ENCODE results near the gene PTPRF. TPM values are rescaled to one million over a fixed set of nuclear protein-coding genes. Genes with fewer than 3 reads are reported as not detected.
"Not testable (repeated sequence)": the region's sequence is repeated elsewhere in the genome, so short reads cannot be mapped to it uniquely, and the experiment has no call there.

PTPRF gene
- total RNA-seq, 1 donor: under 0.01 TPM

DNA sequence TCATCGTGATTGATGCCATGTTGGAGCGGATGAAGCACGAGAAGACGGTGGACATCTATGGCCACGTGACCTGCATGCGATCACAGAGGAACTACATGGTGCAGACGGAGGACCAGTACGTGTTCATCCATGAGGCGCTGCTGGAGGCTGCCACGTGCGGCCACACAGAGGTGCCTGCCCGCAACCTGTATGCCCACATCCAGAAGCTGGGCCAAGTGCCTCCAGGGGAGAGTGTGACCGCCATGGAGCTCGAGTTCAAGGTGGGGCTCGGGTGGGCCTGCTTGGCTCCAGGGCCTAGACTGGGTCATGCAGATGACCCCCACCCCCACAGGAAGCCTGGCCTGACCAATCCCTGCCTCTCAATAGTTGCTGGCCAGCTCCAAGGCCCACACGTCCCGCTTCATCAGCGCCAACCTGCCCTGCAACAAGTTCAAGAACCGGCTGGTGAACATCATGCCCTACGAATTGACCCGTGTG is 88.7 kb downstream of the PTPRF start:
- Histone ChIP-seq H3K4me3 (ENCODE audit: low read length) (no peak overlapping the region), H3K4me1 (ENCODE audit: insufficient read depth, low read length) (no peaks in the 10 kb centered on the region), H3K9me3 (ENCODE audit: low read depth, low read length) (no peaks in the 10 kb centered on the region), H3K27me3 (ENCODE audit: insufficient read depth, low read length) (no peaks in the 10 kb centered on the region)

DNA sequence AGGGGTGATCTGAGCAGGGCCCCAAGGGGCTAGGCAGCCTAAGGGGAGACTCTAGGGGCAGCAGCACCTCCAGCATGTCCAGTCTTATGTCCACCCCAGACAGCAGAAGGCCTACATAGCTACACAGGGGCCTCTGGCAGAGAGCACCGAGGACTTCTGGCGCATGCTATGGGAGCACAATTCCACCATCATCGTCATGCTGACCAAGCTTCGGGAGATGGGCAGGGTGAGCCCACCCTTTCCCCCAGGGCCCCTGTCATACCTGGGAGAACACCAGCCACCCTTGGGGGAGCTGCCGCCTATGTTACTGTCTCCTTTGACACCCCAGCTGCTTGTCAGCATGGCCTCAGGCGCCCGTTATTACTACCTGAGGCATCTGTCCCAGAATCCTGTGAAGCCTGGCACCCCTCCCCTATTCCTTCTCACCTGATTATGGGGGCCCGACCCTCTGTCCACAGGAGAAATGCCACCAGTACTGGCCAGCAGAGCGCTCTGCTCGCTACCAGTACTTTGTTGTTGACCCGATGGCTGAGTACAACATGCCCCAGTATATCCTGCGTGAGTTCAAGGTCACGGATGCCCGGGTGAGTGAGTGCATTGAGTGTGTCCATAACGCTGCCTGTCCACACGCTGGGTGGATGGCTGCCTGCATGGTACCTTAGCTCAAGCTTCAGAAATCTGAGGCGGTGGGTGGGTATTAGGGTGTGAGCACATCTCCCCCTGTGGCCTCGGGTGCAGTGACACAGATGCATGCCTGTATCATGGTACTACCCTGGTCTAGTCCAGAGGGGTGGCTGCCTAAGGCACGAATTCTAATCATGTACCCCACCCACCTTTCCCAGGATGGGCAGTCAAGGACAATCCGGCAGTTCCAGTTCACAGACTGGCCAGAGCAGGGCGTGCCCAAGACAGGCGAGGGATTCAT is 89.6 kb downstream of the PTPRF start:
- no peaks in the 10 kb centered on the region for H3K27me3 ChIP-seq (ENCODE audit: insufficient read depth, low read length)
- no peaks in the 10 kb centered on the region for H3K9me3 ChIP-seq (ENCODE audit: low read depth, low read length)
- H3K4me3 ChIP-seq (ENCODE audit: low read length): no peak overlapping the region
- no peaks in the 10 kb centered on the region for H3K4me1 ChIP-seq (ENCODE audit: insufficient read depth, low read length)

DNA sequence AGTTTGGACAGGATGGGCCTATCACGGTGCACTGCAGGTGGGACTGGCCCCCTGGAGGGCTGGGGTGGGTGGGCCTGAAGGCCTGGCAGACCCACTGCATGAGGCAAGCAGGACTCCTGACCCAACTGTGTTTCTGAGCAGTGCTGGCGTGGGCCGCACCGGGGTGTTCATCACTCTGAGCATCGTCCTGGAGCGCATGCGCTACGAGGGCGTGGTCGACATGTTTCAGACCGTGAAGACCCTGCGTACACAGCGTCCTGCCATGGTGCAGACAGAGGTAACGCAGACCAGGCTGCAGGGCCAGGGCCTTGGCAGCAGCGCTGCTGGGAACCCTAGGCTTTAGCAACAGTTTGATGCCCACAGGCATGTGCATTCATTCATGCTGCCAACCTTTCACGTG is 90.3 kb downstream of the PTPRF start:
- no peaks in the 10 kb centered on the region for H3K27me3 ChIP-seq (ENCODE audit: insufficient read depth, low read length)
- no peaks in the 10 kb centered on the region for H3K9me3 ChIP-seq (ENCODE audit: low read depth, low read length)
- no peaks in the 10 kb centered on the region for H3K4me1 ChIP-seq (ENCODE audit: insufficient read depth, low read length)
- no peak overlapping the region for H3K4me3 ChIP-seq (ENCODE audit: low read length)

DNA sequence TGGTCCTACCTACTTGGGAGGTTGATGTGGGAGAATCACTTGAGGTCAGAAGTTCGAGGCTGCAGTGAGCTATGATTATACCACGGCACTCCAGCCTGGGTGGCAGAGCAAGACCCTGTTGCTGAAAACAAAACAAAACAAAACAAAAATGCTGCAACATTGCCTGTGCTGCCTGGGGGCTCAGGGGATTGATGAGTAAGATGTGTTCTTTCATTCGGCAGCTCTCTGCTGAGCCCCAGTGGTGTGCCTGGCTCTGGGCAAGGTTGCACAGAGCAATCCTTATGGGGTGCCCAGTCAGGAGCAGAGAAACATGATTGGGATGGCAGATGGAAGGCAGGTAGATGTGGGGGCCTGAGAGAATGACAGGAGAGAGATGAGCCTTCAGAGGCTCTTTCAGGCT is 90.7 kb downstream of the PTPRF start:
- Histone ChIP-seq H3K4me1 (ENCODE audit: insufficient read depth, low read length) (no peaks in the 10 kb centered on the region), H3K4me3 (ENCODE audit: low read length) (no peak overlapping the region), H3K9me3 (ENCODE audit: low read depth, low read length) (no peaks in the 10 kb centered on the region), H3K27me3 (ENCODE audit: insufficient read depth, low read length) (no peaks in the 10 kb centered on the region)

DNA sequence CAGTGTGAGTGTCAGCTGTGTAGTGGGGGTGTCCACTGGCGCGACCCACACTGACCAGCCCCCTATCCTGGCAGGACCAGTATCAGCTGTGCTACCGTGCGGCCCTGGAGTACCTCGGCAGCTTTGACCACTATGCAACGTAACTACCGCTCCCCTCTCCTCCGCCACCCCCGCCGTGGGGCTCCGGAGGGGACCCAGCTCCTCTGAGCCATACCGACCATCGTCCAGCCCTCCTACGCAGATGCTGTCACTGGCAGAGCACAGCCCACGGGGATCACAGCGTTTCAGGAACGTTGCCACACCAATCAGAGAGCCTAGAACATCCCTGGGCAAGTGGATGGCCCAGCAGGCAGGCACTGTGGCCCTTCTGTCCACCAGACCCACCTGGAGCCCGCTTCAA is 91.2 kb downstream of the PTPRF start:
- Histone ChIP-seq H3K9me3 (ENCODE audit: low read depth, low read length) (no peaks in the 10 kb centered on the region), H3K4me3 (ENCODE audit: low read length) (no peak overlapping the region), H3K27me3 (ENCODE audit: insufficient read depth, low read length) (no peaks in the 10 kb centered on the region), H3K4me1 (ENCODE audit: insufficient read depth, low read length) (no peaks in the 10 kb centered on the region)

DNA sequence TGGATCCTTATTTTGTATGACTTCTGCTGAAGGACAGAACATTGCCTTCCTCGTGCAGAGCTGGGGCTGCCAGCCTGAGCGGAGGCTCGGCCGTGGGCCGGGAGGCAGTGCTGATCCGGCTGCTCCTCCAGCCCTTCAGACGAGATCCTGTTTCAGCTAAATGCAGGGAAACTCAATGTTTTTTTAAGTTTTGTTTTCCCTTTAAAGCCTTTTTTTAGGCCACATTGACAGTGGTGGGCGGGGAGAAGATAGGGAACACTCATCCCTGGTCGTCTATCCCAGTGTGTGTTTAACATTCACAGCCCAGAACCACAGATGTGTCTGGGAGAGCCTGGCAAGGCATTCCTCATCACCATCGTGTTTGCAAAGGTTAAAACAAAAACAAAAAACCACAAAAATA is 91.8 kb downstream of the PTPRF start:
- no peaks in the 10 kb centered on the region for H3K4me1 ChIP-seq (ENCODE audit: insufficient read depth, low read length)
- no peaks in the 10 kb centered on the region for H3K9me3 ChIP-seq (ENCODE audit: low read depth, low read length)
- no peaks in the 10 kb centered on the region for H3K27me3 ChIP-seq (ENCODE audit: insufficient read depth, low read length)
- no peak overlapping the region for H3K4me3 ChIP-seq (ENCODE audit: low read length)

DNA sequence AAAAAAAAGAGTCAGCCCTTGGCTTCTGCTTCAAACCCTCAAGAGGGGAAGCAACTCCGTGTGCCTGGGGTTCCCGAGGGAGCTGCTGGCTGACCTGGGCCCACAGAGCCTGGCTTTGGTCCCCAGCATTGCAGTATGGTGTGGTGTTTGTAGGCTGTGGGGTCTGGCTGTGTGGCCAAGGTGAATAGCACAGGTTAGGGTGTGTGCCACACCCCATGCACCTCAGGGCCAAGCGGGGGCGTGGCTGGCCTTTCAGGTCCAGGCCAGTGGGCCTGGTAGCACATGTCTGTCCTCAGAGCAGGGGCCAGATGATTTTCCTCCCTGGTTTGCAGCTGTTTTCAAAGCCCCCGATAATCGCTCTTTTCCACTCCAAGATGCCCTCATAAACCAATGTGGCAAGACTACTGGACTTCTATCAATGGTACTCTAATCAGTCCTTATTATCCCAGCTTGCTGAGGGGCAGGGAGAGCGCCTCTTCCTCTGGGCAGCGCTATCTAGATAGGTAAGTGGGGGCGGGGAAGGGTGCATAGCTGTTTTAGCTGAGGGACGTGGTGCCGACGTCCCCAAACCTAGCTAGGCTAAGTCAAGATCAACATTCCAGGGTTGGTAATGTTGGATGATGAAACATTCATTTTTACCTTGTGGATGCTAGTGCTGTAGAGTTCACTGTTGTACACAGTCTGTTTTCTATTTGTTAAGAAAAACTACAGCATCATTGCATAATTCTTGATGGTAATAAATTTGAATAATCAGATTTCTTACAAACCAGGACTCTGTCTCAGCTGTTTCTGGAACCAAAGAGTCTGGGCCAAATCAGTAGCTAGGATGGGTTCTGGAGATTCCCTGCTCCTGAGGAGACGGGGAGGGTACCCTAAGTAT is 92.5 kb downstream of the PTPRF start:
- Histone ChIP-seq H3K27me3 (ENCODE audit: insufficient read depth, low read length) (no peaks in the 10 kb centered on the region), H3K9me3 (ENCODE audit: low read depth, low read length) (no peaks in the 10 kb centered on the region), H3K4me3 (ENCODE audit: low read length) (no peak overlapping the region), H3K4me1 (ENCODE audit: insufficient read depth, low read length) (no peaks in the 10 kb centered on the region)

DNA sequence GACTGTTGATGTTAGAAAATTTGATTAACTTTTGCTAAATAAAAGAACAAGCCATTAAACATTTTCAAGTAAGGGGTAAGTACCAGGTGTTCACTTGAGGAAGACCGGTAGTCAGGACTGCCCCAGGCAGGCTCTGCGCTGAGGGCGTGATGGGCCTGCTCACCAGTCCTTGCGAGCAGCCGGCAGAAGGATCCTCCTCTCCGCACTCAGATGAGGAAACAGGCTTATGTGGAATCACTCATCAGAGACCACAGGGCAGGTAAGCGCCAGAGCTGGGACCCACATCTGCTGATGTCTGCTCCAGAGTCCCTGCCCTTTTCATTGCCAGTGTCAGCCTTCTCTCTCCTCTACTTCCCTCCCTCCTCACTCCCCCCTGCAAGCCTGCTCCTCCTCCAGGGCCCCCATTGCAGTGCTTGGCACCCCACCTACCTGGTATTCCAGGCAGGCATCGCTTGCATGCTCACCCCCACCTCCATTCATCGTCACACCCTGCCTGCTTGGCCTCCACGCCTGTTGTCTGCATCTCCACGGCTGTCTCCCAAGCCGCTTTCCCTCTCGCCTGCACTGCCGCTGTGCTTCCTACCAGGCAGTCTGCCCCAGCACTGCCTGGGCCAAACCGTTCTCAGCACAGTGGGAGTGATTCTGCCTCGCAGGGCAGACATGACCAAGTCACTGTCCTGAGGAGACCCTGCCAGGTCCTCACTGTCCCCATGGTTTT is 94.5 kb downstream of the PTPRF start:
- Histone ChIP-seq H3K4me3 (ENCODE audit: low read length) (no peak overlapping the region), H3K27me3 (ENCODE audit: insufficient read depth, low read length) (no peaks in the 10 kb centered on the region), H3K4me1 (ENCODE audit: insufficient read depth, low read length) (no peaks in the 10 kb centered on the region), H3K9me3 (ENCODE audit: low read depth, low read length) (no peaks in the 10 kb centered on the region)

DNA sequence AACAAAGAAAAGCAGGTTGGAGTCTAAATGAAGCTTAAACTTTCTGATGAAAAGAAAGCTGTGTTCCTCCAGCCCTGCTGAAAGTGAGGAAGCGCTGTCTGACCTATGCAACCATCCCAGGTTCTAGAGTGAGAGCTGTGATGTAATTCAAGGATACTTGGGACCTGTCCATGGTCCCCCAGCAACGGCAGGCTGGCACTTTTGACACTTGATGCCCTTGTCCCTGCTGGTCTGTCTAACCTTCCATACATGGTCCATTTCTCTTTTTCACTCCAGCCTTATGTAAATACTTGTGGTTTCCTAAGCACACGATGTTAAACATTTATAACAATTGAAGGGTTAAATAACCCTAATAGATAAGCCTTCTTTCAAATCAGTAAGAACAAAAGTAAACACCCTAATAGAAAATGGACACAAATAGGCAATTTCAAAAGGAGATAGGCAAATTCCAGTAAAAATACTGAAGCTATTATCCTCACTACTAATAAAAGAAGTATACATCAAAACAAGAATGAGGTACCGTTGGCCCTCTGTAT is 101.5 kb downstream of the PTPRF start:
- H3K4me1 ChIP-seq (ENCODE audit: insufficient read depth, low read length): no peaks in the 10 kb centered on the region
- H3K27me3 ChIP-seq (ENCODE audit: insufficient read depth, low read length): no peaks in the 10 kb centered on the region
- H3K4me3 ChIP-seq (ENCODE audit: low read length): no peak overlapping the region
- no peaks in the 10 kb centered on the region for H3K9me3 ChIP-seq (ENCODE audit: low read depth, low read length)

DNA sequence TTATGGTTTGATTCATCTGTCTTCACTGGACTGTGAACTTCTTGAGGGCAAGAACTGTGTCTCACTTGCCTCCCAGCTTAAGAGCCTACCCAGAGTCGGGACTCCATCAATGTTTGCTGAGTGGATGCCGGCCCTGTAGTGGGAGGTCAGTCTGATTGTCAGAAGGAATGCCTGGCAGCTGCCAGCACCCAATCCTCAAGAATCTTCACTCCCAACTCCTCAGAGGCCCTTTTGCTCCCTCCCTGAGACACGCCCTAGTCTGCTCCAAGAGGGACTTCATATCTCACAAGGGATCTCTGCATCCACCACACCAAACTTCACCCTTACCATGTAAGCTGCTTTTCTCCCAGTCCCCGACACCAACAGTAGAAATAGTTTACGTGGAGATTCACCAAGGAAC is 104.0 kb downstream of the PTPRF start:
- H3K4me1 ChIP-seq (ENCODE audit: insufficient read depth, low read length): no peaks in the 10 kb centered on the region
- no peaks in the 10 kb centered on the region for H3K9me3 ChIP-seq (ENCODE audit: low read depth, low read length)
- no peaks in the 10 kb centered on the region for H3K27me3 ChIP-seq (ENCODE audit: insufficient read depth, low read length)
- no peak overlapping the region for H3K4me3 ChIP-seq (ENCODE audit: low read length)

DNA sequence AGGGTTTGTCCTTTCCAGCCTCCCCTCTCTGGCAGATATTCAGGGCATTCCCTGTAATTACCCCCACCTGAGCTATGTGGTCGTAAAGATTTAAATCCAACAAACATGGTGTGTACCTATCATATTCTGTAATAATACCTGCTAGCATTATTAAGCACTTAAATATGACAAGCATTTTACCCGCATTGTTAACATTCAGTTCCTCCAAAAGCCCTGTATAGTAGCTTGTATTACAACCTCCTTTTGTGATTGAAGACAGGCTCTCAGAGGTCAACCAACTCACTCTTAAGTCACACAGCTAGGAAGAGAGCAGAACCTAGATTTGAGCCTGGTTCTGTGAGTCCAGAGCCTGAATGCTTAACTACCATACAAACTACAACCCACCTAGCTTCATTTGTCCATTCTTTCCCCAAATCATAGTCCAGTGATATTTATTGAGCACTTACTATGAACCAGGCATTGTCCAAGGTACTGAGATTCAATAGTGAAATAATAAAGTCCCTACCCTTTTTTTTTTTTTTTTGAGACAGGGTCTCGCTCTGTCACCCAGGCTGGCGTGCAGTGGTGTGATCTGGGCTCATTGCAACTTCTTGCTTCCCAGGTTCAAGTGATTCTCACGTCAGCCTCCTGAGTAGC is 105.4 kb downstream of the PTPRF start:
- no peaks in the 10 kb centered on the region for H3K9me3 ChIP-seq (ENCODE audit: low read depth, low read length)
- H3K4me3 ChIP-seq (ENCODE audit: low read length): no peak overlapping the region
- no peaks in the 10 kb centered on the region for H3K4me1 ChIP-seq (ENCODE audit: insufficient read depth, low read length)

DNA sequence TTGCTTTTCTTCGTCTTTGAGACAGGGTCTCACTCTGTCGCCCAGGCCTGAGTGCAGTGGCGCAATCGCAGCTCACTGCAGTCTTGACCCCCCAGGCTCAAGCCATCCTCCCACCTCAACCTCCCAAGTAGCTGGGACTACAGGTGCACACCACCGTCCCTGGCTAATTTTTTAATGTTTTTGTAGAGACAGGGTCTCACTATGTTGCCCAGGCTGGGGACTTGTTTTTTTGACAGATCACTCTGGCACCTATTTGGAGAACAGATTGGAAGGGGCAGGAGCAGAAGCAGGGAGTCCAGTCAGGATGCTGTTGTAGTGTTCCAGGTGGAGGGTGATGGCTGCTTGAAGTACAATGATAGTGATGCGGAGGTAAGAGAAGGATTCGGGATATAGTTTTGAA is 106.6 kb downstream of the PTPRF start:
- H3K27me3 ChIP-seq (ENCODE audit: insufficient read depth, low read length): no peaks in the 10 kb centered on the region
- H3K4me3 ChIP-seq (ENCODE audit: low read length): no peak overlapping the region
- H3K4me1 ChIP-seq (ENCODE audit: insufficient read depth, low read length): no peaks in the 10 kb centered on the region
- no peaks in the 10 kb centered on the region for H3K9me3 ChIP-seq (ENCODE audit: low read depth, low read length)

More for the DNA sequence above, 105.4 kb downstream of the PTPRF start:
- H3K27me3 ChIP-seq (ENCODE audit: insufficient read depth, low read length): no peaks in the 10 kb centered on the region

DNA sequence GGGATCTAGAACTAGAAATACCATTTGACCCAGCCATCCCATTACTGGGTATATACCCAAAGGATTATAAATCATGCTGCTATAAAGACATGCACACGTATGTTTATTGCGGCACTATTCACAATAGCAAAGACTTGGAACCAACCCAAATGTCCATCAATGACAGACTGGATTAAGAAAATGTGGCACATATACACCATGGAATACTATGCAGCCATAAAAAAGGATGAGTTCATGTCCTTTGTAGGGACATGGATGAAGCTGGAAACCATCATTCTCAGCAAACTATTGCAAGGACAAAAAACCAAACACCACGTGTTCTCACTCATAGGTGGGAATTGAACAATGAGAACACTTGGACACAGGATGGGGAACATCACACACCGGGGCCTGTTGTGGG is 107.7 kb downstream of the PTPRF start:
- H3K4me3 ChIP-seq (ENCODE audit: low read length); H3K27me3 ChIP-seq (ENCODE audit: insufficient read depth, low read length); H3K9me3 ChIP-seq (ENCODE audit: low read depth, low read length); H3K4me1 ChIP-seq (ENCODE audit: insufficient read depth, low read length): not testable (repeated sequence)
